Measurements from ENCODE around the gene CNIH2. TPM values are rescaled to one million over a fixed set of nuclear protein-coding genes. Genes with fewer than 3 reads are reported as not detected.
"Not testable (repeated sequence)": the region's sequence is repeated elsewhere in the genome, so short reads cannot be mapped to it uniquely, and the experiment has no call there.

CNIH2 gene
- polyA plus RNA-seq, 1 donor from 2014 or later, result not detected

- Mint-ChIP-seq H3K4me3 (peak overlapping the region; percentile 39 to 71 (median 62)), H3K4me1 (peaks cover 7 to 14% (median 13%) of the 10 kb centered on the region in 3 donors), H3K27ac (peak overlapping the region in 1 of 3 donors; percentile 68)
- not testable (repeated sequence) for H3K9me3 Mint-ChIP-seq, H3K36me3 Mint-ChIP-seq, H3K27me3 Mint-ChIP-seq
Observed at GRCh38 chr11:66277064-66277463, 911 bp upstream of the CNIH2 start.

GRCh38 chr11:66278363-66279091 lies 552 bp downstream of the CNIH2 start:
- H3K4me3 Mint-ChIP-seq, result peak overlapping the region; percentile 38 to 72 (median 60)
- no peaks in the 10 kb centered on the region for H3K9me3 Mint-ChIP-seq
- H3K36me3 Mint-ChIP-seq, result peaks cover 1% of the 10 kb centered on the region
- peaks cover 14 to 24% (median 14%) of the 10 kb centered on the region in 3 donors for H3K4me1 Mint-ChIP-seq
- H3K27me3 Mint-ChIP-seq, result peaks cover 4% of the 10 kb centered on the region
- H3K27ac Mint-ChIP-seq, result no peak overlapping the region

- H3K4me1 Mint-ChIP-seq, result peaks cover 14 to 24% (median 14%) of the 10 kb centered on the region in 3 donors
- H3K27me3 Mint-ChIP-seq, result peaks cover 4% of the 10 kb centered on the region
- H3K9me3 Mint-ChIP-seq, result no peaks in the 10 kb centered on the region
- peak overlapping the region in 3 of 4 donors; percentile 51 to 77 (median 63) for H3K4me3 Mint-ChIP-seq
- H3K27ac Mint-ChIP-seq, result peak overlapping the region in 1 of 3 donors; percentile 99
- H3K36me3 Mint-ChIP-seq, result no peaks in the 10 kb centered on the region
Observed at GRCh38 chr11:66279092-66279734, 1.2 kb downstream of the CNIH2 start.

GRCh38 chr11:66280428-66280827 lies 2.5 kb downstream of the CNIH2 start:
- peak overlapping the region in 2 of 3 donors; percentile 98 to 99 for H3K27ac Mint-ChIP-seq
- peaks cover 1% of the 10 kb centered on the region for H3K36me3 Mint-ChIP-seq
- no peaks in the 10 kb centered on the region for H3K9me3 Mint-ChIP-seq
- H3K27me3 Mint-ChIP-seq, result peaks cover 4% of the 10 kb centered on the region
- H3K4me3 Mint-ChIP-seq, result peak overlapping the region in 1 of 4 donors; percentile 63
- H3K4me1 Mint-ChIP-seq, result peaks cover 14 to 24% (median 14%) of the 10 kb centered on the region in 3 donors

GRCh38 chr11:66281001-66281400 lies 3.0 kb downstream of the CNIH2 start:
- Mint-ChIP-seq H3K36me3 (peaks cover 1% of the 10 kb centered on the region), H3K27ac (peak overlapping the region in 2 of 3 donors; percentile 98 to 99), H3K4me3 (peak overlapping the region in 1 of 4 donors; percentile 63), H3K9me3 (no peaks in the 10 kb centered on the region), H3K27me3 (peaks cover 4% of the 10 kb centered on the region), H3K4me1 (peaks cover 14 to 26% (median 14%) of the 10 kb centered on the region in 3 donors)

- H3K27me3 Mint-ChIP-seq, result peaks cover 4% of the 10 kb centered on the region
- no peaks in the 10 kb centered on the region for H3K9me3 Mint-ChIP-seq
- H3K36me3 Mint-ChIP-seq, result peaks cover 1% of the 10 kb centered on the region
- H3K4me1 Mint-ChIP-seq, result peaks cover 14 to 26% (median 14%) of the 10 kb centered on the region in 3 donors
- peak overlapping the region; percentile 98 to 99 (median 99) for H3K27ac Mint-ChIP-seq
- H3K4me3 Mint-ChIP-seq, result peak overlapping the region; percentile 58 to 93 (median 77)
Observed at GRCh38 chr11:66281776-66282467, 3.9 kb downstream of the CNIH2 start.

GRCh38 chr11:66282468-66283455 lies 4.8 kb downstream of the CNIH2 start:
- peaks cover 14 to 28% (median 16%) of the 10 kb centered on the region in 3 donors for H3K4me1 Mint-ChIP-seq
- no peaks in the 10 kb centered on the region for H3K9me3 Mint-ChIP-seq
- H3K4me3 Mint-ChIP-seq, result peak overlapping the region; percentile 58 to 93 (median 77)
- peaks cover 4% of the 10 kb centered on the region for H3K27me3 Mint-ChIP-seq
- peaks cover 1% of the 10 kb centered on the region for H3K36me3 Mint-ChIP-seq
- peak overlapping the region; percentile 98 to 99 (median 99) for H3K27ac Mint-ChIP-seq

GRCh38 chr11:66283461-66284105 lies 5.6 kb downstream of the CNIH2 start:
- Mint-ChIP-seq H3K4me1 (peaks cover 14 to 28% (median 16%) of the 10 kb centered on the region in 3 donors), H3K9me3 (no peaks in the 10 kb centered on the region), H3K27me3 (peaks cover 4% of the 10 kb centered on the region), H3K36me3 (peaks cover 1% of the 10 kb centered on the region), H3K27ac (peak overlapping the region; percentile 98 to 99 (median 99)), H3K4me3 (peak overlapping the region in 1 of 4 donors; percentile 93)

GRCh38 chr11:66284526-66285078 lies 6.6 kb downstream of the CNIH2 start:
- Mint-ChIP-seq H3K36me3 (peaks cover 2% of the 10 kb centered on the region), H3K27me3 (peaks cover 2% of the 10 kb centered on the region), H3K4me1 (peaks cover 19 to 30% (median 19%) of the 10 kb centered on the region in 3 donors), H3K27ac (peak overlapping the region in 2 of 3 donors; percentile 43 to 93), H3K4me3 (peak overlapping the region in 1 of 4 donors; percentile 51), H3K9me3 (no peaks in the 10 kb centered on the region)

GRCh38 chr11:66285250-66285947 lies 7.4 kb downstream of the CNIH2 start:
- Mint-ChIP-seq H3K27me3 (peaks cover 1% of the 10 kb centered on the region), H3K4me1 (peaks cover 20 to 35% (median 27%) of the 10 kb centered on the region in 3 donors), H3K9me3 (no peaks in the 10 kb centered on the region), H3K4me3 (peak overlapping the region in 1 of 4 donors; percentile 51), H3K36me3 (peaks cover 2% of the 10 kb centered on the region), H3K27ac (peak overlapping the region in 2 of 3 donors; percentile 43 to 93)

GRCh38 chr11:66286699-66287098 lies 8.7 kb downstream of the CNIH2 start:
- H3K4me1 Mint-ChIP-seq, result peaks cover 22 to 25% (median 24%) of the 10 kb centered on the region in 3 donors
- H3K27ac Mint-ChIP-seq, result peak overlapping the region in 2 of 3 donors; percentile 7 to 74
- H3K4me3 Mint-ChIP-seq, result peak overlapping the region in 3 of 4 donors; percentile 52 to 83 (median 72)
- no peaks in the 10 kb centered on the region for H3K9me3 Mint-ChIP-seq
- H3K27me3 Mint-ChIP-seq, result peaks cover 5% of the 10 kb centered on the region
- H3K36me3 Mint-ChIP-seq, result peaks cover 2% of the 10 kb centered on the region

GRCh38 chr11:66287211-66287888 lies 9.4 kb downstream of the CNIH2 start:
- H3K27me3 Mint-ChIP-seq, result peaks cover 5% of the 10 kb centered on the region
- H3K27ac Mint-ChIP-seq, result peak overlapping the region in 1 of 3 donors; percentile 74
- H3K4me3 Mint-ChIP-seq, result peak overlapping the region; percentile 72 to 97 (median 87)
- peaks cover 17 to 21% (median 19%) of the 10 kb centered on the region in 3 donors for H3K4me1 Mint-ChIP-seq
- H3K9me3 Mint-ChIP-seq, result no peaks in the 10 kb centered on the region
- H3K36me3 Mint-ChIP-seq, result peaks cover 2% of the 10 kb centered on the region

Data from IgD-negative memory B cell (primary cell).